Activated CD4-positive, alpha-beta T cell treated with anti-CD3 and anti-CD28 coated beads for 48 hours (primary cell): ENCODE measurements around the gene ZNF366.
A peak's percentile ranks its signal among the peaks of the same experiment; 100 is the strongest.

Source experiments
- DNase-seq: peaks from one replicate; pipeline ENCODE4 v3.0.0-alpha.2; 2020

The ZNF366 gene

DNA sequence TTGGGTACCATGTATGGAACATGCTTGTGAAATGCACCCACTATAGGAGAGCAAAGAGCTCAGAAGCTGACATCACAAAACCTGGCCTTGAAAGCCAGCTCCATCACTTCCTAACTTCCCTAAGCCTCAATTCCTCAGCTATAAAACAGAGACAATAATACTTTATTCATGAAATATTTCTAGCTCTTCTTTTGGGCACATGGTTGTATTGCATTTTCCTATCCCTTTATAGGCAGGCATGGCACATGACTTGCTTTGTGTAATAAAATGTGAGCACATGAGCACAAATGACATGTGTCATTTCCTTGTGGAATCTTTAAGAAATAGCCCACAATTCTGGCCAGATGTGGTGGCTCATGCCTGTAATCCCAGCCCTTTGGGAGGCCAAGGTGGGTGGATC is 18.5 kb downstream of the ZNF366 start:
- DNase-seq, result no peak

DNA sequence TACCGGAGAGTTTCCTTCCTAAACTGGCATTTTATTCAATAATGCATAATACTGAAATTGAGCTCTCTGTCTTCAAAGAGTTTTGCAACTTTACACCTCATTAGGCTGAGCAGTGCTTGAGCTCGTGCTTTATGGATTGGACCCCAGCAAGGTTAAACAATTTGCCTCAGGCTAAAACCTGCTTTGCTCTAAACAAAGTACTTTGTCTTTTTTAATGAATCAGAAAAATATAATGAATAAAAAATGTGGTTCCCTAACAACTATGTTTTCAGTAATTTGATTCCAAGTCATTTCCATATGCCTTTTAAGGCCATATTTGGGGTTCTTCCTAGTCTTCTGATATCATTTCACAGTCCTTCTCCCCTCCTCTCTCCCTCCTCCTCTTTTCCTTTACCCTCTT is 20.0 kb downstream of the ZNF366 start:
- DNase-seq, result no peak

DNA sequence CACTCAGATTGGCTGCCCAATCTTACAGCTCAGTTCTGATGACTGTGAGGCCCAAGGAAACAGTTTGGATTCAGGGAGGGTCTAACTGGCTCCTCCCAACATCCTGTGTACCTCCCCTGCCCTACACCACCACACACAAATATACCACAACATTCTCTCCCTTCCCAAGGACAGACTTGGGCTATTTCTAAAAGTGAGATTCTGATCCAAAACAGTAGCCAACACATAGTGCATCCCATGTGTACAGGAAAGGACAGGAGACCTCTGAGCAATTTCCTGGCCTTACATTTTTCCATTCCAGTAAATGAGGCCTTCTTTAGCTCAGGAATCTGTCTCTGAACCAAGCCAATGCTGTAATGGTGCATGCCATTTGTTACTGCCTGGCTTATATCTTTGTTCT is 20.8 kb downstream of the ZNF366 start:
- DNase-seq, result no peak

DNA sequence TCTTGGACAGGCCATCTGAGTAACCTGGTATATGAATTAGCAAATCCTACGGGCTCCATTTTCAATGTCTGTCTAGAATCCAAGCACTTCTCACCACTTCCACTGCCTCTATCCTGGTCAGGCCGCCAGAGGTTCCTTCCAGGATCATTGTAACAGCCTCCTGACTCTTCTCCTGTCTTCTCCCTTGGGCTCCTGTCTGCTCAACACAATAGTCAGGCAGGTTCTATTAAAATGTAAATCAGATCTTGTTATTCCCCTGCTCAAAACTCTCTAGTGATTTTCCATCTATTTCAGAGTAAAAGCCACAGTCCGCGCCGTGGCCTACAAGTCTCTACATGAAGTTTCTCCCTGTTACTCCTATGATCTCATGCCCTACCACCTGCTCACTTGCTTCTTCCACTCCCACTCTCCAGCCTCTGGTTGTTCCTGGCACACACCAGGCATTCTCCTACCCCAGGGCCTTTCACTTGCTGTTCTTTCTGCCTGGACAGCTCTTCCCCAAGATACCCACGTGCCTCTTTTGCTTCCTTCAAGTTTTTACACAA is 21.7 kb downstream of the ZNF366 start:
- DNase-seq, result no peak

DNA sequence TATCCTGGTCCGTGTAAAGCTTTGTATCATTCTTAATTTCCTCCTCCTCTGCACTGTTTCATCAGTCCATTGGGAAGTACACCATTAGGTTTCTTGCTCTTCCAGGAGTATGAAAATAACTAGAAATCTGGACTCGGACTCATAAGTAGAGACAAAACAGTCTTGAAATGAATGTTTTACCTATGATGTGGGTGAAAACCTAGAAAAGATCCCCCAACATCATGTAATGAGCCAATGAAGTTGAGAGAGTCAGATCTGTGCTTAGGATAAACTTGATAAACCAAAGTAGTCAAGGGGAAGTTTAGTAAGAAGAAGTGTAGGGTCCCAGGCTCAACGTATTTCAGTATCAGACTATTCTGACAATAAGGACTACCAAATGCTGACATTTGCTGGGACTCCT is 25.2 kb downstream of the ZNF366 start:
- DNase-seq, result no peak

DNA sequence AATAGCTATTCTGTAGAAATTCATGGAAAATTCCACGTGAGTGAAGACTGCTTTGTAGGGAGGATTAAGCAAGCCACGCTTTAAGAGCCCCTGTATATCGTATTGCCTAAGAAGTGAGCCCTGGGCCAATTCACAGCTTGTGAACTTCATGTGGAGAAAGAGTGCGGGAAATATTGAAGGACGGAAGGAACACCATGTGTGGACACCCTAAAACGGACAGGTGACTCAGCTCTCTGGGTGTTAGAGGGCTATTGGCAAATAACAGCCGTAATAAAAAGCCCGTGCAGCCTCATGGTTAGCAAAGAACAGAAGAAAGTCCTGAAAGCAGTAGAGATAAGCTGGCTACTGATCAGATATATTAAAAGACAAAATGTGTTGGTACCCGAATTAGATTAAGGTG is 26.4 kb downstream of the ZNF366 start:
- no peak for DNase-seq

DNA sequence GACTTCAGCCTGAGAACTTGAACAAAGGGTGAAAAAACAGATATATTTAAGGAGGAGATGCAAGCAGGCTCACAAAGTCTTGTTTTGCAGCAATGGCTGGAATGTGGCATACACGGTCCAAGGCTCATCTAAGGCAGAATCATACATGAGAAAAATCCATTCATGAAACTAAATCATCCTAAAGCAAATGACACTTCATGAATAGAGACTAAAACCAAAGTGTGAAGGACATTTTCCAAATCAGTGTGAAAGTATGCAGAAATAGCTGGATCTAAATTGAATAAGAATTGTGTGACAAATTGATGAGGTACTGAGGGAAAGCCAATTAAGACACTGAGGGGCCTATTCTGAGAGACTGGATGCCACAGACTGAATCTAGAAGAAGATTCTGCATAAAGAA is 27.3 kb downstream of the ZNF366 start:
- DNase-seq, result no peak

DNA sequence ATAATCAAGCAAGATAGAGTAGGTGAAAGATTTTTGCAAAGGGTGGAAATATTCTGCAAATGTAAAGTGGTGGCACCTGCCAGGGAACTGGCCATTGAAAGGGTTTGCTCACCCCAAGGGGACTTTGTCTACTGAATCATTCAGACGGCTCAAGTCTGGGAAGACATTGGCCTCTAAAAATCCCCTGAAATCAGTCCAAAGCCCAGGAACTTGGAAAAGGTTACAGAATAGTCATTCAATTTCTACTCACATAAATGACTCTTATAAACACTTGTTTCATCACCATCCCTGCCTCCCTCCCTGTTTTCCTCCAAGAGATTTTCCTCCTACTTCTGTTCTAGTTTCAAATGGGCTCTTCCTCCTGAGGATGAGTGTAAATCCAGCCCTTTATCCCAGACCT is 28.5 kb downstream of the ZNF366 start:
- DNase-seq, result no peak

DNA sequence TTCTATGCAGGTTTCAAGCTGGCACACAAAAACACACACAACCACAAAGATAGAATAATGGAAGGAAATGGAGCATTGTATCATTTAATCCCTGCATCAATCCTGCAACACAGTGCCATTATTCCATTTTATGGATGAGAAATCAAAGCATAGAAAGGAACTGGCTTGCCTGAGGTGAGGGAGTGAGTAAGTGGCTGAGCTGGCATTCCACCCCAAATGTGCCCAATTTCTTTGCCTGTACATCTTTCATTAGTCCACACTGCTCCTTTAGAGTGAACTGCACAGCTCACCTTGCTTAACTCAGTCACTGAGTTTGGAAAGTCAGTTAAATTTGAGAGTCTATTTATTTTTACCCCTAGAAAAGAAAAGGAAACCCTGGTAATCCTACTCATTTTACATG is 28.9 kb downstream of the ZNF366 start:
- DNase-seq, result no peak

DNA sequence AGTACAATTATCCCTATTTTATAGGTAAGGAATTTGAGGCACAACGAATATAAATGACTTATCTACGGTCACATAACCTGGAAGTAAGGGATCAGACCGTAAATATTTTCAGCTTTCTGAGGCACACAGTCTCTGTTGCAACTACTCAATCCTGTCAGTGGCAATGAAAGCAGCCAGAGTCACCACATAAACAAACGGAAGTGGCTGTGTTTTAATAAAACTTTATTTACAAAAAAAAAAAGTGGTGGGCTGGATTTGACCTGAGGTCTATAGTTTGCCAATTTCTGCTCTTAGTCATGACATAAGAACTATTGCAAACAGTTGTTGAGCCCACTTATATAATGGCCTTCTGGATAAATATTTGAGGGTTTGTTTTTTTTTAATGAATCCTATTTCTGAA is 29.6 kb downstream of the ZNF366 start:
- no peak for DNase-seq

DNA sequence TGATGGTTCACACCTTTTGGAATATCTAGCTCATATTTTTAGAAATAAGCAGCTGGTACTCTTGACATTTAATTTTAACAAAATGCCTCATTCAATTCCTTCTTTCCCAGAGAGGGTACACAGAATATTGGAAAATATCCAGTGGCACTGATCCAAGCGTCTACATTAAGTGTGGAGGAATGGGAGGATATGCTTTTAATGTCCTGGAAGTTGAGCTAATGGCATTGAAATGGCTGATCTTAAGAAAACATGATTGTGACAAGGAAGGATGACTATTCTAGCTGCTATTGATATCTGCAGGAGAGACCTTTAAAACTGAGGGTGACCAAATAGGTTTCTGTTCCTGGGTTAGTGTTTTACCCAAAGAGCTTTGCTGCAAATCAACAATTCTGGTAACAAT is 30.0 kb downstream of the ZNF366 start:
- no peak for DNase-seq

DNA sequence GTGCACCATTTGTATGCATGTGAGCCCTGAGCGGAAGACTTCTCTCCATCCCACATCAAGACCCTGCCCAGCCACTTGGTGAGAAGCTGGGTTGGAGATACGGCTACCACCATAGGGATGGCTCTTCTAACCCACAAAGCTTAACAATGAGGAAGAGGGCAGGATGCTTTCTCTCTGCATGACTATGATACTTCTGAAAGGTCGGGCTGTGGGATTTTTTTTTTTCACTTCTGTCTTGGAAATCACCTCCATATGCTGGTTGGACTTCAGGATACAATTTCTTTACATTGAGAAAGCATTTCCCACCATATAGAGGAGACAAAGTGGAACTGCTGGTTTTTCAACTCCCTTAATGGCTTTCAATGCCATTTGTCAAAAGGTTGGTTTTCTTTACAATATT is 30.5 kb downstream of the ZNF366 start:
- no peak for DNase-seq

DNA sequence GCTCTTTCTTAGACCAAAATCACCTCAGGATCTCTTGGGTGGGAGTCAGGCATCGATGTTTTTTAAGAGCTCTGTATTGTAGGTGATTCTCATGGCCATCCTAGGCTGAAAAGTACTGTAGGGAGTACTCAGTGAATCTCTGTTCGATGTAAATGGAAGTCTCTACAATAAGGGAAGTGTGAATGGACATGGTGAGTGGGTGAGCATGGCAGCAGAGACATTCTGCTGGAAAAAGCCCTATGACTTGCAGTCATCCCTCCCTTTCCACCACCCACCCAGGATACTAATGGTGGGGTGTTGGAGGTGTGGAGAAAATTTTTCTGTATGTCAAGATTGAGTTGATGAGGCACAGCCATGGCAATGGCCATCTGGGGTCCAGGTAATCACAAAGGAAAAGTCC is 30.9 kb downstream of the ZNF366 start:
- no peak for DNase-seq

DNA sequence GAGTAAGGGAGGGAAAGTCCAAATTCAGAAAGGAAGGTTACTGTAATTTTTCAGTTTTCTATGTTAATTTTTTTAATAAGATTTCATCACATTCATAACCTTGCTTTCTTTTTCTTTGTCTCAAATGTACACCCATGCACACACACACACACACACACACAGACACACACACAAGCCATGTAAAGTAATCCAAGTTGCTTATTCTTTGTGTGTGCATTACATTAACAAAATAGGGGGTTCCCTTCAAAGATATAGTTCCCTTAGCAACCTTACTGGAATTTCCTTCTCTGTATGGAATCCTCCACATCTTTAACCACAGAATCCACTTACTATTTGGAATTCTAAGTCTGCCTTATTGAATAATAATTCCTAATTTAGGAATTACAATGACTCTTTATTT is 32.7 kb downstream of the ZNF366 start:
- DNase-seq, result no peak

DNA sequence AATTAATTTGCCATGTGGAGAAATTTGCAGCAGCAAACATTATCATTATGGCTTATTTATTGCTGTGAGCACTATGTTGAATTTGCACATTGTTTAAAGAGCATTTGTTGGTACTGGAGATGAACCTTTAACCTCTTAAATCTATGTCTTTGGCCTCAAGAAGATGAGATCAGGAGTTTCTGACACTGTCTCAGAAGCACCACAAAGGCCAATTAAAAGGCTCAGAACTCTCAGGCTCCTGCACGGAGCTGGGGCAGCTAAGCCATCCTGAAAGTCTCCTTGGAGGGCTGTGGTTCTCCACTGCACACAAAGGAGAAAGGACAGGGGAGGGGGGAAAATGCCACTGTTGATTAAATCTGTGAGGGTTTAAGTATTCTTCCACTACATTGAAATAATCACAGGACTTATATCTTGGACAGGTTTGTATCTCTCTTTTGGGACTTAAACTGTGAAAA is 33.1 kb downstream of the ZNF366 start:
- no peak for DNase-seq

DNA sequence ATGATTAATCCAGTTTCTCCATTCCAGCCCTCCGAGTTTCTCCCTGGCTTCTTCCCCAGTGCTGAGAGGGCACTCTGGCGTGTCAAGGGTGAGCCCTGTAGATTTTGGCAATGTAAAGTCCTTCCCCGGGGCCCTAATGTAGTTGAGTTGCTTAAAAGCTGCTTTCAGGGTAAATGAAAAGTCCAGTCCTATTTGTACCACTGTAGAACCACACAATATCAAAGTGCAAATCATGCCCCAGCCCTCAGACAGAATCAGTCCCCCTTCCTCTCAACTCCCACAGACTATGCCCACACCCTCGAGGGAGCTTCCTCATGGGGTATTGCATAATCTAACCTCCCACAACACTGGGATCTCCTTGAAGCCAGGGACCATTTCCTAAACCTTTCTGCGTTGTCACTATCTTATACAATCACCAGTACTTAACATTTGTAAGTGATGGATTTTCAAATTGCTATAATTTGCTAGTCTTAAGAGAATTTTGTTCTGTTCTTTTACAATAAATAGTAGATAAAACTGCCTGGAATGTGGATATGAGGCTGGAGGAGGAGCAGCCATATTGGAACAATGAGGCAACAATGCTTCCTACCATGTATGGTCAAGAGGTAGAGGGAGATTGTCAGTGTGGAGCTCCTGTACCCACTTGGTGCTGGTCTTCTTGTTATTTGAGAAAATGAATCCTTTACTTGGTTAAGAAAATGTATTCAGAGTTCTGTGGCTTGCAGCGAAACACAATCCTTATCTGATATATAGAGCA is 34.4 kb downstream of the ZNF366 start:
- no peak for DNase-seq

DNA sequence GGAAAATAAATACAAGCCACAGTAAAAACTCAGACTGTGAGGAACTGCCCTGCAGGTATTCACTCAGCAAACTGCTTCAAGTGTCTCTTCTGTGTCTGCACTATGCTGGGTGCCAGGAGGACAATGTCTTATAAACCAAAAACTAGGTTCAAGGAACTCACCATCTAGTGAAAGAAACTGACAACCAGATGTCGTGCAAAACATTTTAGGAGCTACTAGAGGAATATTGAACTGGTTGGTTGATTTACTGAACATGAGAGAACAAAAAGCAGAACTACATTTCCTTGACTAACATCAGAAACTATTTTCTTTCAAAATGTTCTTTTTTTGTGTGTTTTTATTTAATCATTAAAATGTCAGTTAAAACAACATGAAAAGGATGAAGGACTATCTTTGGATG is 35.2 kb downstream of the ZNF366 start:
- no peak for DNase-seq

DNA sequence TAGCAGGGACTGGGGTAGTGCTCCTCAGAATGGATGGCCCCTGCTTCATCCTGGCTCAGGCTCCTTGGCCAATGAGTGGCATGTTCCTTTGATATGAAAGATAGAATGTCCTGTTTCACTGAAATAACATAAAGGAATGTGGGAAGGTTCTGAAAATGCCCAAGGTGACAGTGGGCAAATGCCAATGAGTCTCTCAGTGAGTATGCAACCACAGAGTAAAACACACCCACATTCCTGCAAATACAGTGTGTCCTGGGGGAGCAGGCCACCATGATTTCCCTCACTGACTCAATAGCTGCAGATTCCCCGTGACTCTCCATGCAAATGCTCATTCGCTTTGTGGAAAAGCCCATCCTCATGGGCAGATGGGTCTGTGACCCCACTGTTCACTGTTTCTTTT is 36.4 kb downstream of the ZNF366 start:
- DNase-seq, result no peak

DNA sequence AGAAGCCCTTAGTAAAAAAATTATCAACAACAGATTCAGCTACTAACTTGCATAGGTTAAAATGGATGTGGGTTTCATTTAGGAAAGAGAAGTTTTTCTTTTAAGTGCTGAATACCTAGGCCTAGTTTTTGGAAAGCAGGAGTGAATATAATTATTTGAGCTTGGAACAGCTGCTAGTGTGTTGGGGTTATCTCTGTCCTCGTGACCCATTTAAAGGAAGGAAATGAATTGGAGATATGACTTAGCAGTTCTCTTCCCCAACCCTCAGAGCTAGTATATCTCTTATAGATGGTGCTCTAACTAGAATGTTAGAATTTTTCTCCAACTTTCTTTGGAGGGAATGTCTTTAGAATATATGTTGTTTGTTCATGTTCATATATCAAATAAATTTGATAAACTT is 38.6 kb downstream of the ZNF366 start:
- no peak for DNase-seq

DNA sequence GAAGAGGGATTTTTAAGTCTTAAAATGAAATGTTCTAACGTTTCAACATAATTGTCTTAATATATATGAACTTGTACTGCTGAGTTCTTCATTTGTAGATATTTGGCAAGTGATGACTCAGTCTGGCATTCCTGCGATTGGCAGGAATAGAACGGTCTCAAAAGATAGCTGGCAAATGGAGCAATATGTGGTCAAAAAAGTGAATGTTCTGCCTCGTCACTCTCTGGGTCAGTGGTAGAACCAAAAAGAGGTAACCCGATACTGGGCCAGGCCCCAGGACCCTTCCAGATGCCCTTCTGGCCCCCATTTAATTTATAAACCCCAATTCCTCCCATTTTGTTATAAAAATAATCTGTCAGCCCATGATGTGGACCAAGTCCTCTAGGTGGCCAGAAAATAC is 39.2 kb downstream of the ZNF366 start:
- no peak for DNase-seq

DNA sequence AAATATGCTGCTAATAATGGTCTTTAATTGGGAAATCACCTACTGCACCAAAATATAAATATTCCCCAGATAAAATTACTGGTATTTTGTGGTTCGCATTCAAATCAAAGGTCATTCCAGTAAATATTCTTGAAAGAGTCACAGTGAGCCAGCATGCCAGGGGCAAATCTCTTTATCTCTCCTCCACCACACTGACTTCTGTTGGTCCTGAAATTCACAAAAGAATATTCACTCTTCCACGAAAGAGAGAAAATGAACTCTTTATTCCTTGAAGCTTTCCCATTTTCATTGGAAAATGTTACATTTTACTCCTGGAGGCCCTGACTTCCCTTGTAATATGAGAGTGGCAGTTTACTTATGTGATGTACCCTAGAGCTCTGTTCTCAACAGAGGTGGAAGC is 39.7 kb downstream of the ZNF366 start:
- no peak for DNase-seq

DNA sequence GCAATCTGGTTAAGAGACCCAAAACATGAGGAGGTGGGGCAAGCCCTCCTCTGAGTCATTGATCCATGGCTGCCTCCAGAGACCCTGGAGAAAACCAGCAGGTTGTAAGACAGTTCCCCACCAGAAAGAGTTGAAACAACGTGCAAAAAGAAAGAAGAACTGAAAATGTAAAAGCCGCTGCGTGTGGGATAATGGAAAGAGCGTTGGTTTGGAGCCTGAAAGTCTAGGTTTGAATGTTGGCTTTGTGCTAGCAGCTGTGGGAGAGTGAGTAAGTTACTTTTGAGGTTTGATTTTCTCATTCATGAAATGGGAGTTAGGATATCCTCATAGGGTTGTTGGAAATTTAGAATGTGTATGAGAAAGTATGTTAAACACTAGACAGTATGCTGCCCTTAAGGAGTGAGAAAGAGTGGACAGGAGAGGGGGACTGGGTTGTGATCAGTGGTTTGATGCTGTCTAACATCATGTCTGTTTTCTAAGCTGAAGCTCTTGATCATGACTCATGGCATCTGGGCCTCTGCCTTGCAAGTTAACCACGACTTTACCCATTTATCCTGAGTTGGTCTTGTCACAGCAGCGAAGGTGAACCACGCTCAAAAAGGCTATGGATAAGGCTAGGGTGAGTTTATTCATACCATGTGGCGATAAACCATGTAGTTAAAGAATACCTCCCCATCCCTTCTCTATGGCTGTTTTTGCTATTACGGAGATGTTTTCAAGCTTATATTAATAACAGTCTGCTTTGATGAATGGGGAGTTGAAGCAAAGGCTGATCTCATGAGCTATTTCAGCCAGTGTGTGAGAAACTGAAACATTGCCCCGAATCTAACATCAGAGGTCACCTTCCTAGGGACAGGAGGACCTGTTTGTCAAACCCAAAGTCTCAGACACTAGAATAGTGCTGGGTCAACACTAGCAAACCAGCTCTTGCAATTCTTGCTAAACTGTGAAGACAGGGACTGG is 41.3 kb downstream of the ZNF366 start:
- peak; percentile 27 for DNase-seq

DNA sequence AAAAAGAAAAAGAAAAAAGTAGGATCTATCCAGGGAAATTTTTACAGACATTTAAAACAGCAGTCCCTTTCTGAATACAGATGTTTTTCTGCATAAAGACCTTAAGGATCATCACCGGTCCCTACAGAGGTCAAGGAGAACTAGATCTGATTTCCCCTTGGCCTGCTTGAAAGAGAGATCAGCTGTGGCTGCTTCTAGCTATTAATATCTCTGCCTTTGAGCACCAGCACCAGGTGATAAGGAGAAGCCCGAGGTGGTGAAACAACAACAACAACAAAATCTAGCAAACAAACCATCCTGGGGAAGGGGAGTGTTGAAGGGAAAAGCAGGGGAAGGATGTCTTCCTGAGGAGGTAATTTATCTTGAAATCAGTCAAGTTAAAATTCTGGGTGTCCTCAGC is 42.1 kb downstream of the ZNF366 start:
- no peak for DNase-seq

DNA sequence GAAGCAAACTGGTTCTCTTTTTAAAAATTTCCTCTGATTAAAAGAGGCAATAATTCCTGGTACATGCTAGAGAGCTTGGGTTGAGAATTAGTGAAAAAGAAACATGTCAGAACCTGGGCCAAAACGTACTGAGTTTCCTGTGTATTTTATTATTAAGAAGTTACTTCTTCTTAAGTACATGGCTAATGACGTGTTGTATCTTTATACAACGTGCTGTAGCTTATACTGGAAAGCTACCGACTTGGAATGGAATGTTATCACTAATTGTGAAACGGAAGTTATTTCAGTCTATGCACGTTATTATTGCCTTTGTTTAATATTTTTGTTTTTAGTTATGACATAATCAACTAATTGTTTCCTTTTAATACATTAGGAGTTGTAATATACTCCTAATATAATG is 43.1 kb downstream of the ZNF366 start:
- DNase-seq, result no peak
